Fibroblast of lung (primary cell): ENCODE data around the gene C10orf90. TPM values are rescaled to one million over a fixed set of nuclear protein-coding genes. Genes with fewer than 3 reads are reported as not detected.

Source experiments
- DNase-seq, 2 donors: peaks; one replicate each; pipeline versions ENCODE4 v3.0.0 to v3.0.0-alpha.2; 2010; ENCODE audit warnings: low read depth in 2 of 2
- H2AFZ ChIP-seq: 2 replicates; pipeline ENCODE4 v1.5.1; 2012; ENCODE audit warnings: low read length, control low read depth, inconsistent platforms
- H3K27ac ChIP-seq: 2 replicates; pipeline ENCODE4 v1.5.1; 2011; ENCODE audit warnings: low read length, control low read depth; ENCODE audit not compliant: insufficient read depth
- H3K27me3 ChIP-seq: 2 replicates; pipeline ENCODE4 v1.5.1; 2011; ENCODE audit warnings: mild to moderate bottlenecking, low read length; ENCODE audit not compliant: control insufficient read depth, insufficient read depth
- H3K36me3 ChIP-seq: 2 replicates; pipeline ENCODE4 v1.5.1; 2011; ENCODE audit warnings: low read length; ENCODE audit not compliant: control insufficient read depth, insufficient read depth
- H3K4me1 ChIP-seq: 2 replicates; pipeline ENCODE4 v1.5.1; 2011; ENCODE audit warnings: low read length; ENCODE audit not compliant: control insufficient read depth, insufficient read depth; ENCODE audit errors: extremely low read depth
- H3K4me2 ChIP-seq: 2 replicates; pipeline ENCODE4 v1.5.1; 2011; ENCODE audit warnings: low read length, control low read depth; ENCODE audit not compliant: insufficient read depth; ENCODE audit errors: extremely low read depth
- H3K4me3 ChIP-seq, 4 experiments: fragments of 200-600 bp in 1 of 4; sonication (generic) in 1 of 4; replicated peaks in 1 of 4; 2 replicates each; pipeline ENCODE4 v1.5.1; 2011 to 2016; ENCODE audit warnings: low read length in 4 of 4, low read depth in 3 of 4, mild to moderate bottlenecking in 3 of 4, control low read depth in 2 of 4, inconsistent platforms in 1 of 4, mixed read lengths in 1 of 4; ENCODE audit not compliant: insufficient read depth in 1 of 4; ENCODE audit errors: control extremely low read depth in 1 of 4
- H3K79me2 ChIP-seq: 2 replicates; pipeline ENCODE4 v1.5.1; 2012; ENCODE audit warnings: mild to moderate bottlenecking, low read length, inconsistent platforms; ENCODE audit not compliant: control insufficient read depth, insufficient read depth
- H3K9ac ChIP-seq: 2 replicates; pipeline ENCODE4 v1.5.1; 2011; ENCODE audit warnings: mild to moderate bottlenecking, low read length, control low read depth; ENCODE audit not compliant: insufficient read depth
- H3K9me3 ChIP-seq: 2 replicates; pipeline ENCODE4 v1.5.1; 2012; ENCODE audit warnings: low read depth, low read length; ENCODE audit not compliant: control insufficient read depth, insufficient read depth
- H4K20me1 ChIP-seq: 2 replicates; pipeline ENCODE4 v1.5.1; 2011; ENCODE audit warnings: low read length; ENCODE audit not compliant: control insufficient read depth, insufficient read depth; ENCODE audit errors: extremely low read depth
- CTCF ChIP-seq, 2 donors: IDR thresholded peaks in 1 of 2; conservative IDR thresholded peaks in 1 of 2; 1 replicate in 1 of 2; 2 replicates in 1 of 2; pipeline ENCODE4 v1.5.1; 2011 to 2012; ENCODE audit warnings: low read length in 2 of 2, control low read depth in 1 of 2, inconsistent platforms in 1 of 2, low read depth in 1 of 2, mild to moderate bottlenecking in 1 of 2
- EZH2 ChIP-seq: IDR thresholded peaks from 2 replicates; pipeline ENCODE4 v1.5.1; 2012; ENCODE audit warnings: low read length, control low read depth, mild to moderate bottlenecking; ENCODE audit errors: missing control alignments
- polyA plus RNA-seq, 2 donors: library from polyadenylated mRNA; depleted of rRNA in 1 of 2; stranded (reverse) in 1 of 2; unstranded in 1 of 2; fragments of >200 nt; gene quantifications; 2 replicates each; pipeline ENCODE4 v1.2.1, GENCODE V29; 2011 to 2012; ENCODE audit warnings: missing spikeins in 1 of 2
- total RNA-seq: library from RNA; depleted of rRNA; stranded (reverse); fragments of >200 nt; gene quantifications from 2 replicates; pipeline ENCODE4 v1.2.1, GENCODE V29; 2014

The C10orf90 gene
- total and polyA plus RNA-seq, 2 donors (not counting 1 experiment from before 2014, with no cell fraction given): 0.17 to 0.65 TPM

DNA sequence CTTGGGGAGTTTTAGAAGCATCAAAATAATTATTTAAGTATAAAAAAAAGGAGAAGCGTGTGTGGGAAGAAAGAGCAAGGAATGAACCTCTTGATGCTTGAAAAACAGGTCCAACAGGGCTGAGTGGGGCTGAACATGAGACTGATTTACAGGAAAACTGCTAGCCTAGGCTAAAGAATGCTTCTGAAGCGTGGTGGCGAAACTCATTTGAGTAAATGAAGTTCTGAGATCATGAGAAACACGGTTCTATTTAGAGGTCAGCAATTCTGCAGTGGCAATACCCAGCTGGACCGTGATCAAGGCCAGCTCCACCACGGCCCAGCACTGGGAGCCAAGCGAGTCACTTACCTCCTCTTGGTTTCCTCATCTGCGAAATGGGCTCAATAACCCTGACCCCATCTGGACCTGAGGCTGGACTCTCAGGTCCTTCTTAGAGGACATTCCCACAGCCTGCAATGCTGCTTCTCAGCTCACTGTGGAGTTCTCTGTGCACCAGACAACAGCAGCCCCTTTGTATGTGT lies 142.1 kb downstream of the C10orf90 start:
- Histone ChIP-seq H3K36me3 (no peaks in the 10 kb centered on the region), H3K27ac (no peak overlapping the region), H2AFZ (no peak overlapping the region), H3K4me1 (no peaks in the 10 kb centered on the region), H3K9me3 (no peaks in the 10 kb centered on the region), H3K4me2 (no peak overlapping the region), H3K4me3 (no peak overlapping the region), H4K20me1 (no peaks in the 10 kb centered on the region), H3K9ac (no peak overlapping the region), H3K79me2 (no peaks in the 10 kb centered on the region), H3K27me3 (no peaks in the 10 kb centered on the region)
- TF ChIP-seq CTCF (conservative IDR thresholded peaks at IDR 0.05 in 1 of 2, IDR thresholded peaks at IDR 0.05 in 1 of 2; ENCODE audit: low read depth in 1 of 2, low read length in 2 of 2) (no peak), EZH2 (no peak)
- DNase-seq: no peak

DNA sequence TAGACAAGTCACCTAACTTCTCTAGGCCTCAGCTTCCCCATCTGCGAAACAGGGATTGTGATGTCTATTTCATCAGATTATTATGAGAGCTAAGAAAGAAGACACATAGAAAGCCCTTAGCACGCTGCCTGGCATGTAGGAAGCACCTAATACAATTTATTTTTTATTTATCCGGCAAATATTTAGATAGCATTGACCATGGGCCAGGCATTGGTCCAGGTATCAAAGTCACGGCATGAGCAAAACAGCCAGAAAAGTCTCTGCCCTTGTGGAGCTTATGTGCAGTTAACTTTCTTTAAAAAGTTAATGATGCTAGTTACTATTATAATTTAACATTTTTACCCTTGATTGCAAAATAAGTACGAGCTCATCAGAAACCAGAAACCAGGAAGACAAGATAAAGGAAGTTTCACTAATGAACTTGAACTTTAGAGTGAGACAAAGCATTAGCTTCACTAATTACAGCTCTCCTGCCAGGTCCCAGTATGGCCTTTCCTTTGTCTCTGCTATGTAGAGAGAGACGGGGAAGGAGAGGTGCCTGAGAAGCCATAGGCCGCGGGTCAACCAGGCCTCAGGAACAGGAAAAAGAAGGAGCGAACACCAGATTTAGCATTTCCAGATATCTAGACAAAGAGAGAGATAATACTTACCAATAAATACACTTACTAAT lies 142.7 kb downstream of the C10orf90 start:
- DNase-seq: no peak
- no peak overlapping the region for H3K4me2 ChIP-seq
- no peak overlapping the region for H3K4me3 ChIP-seq
- H4K20me1 ChIP-seq: no peaks in the 10 kb centered on the region
- H3K4me1 ChIP-seq: no peaks in the 10 kb centered on the region
- H3K9me3 ChIP-seq: no peaks in the 10 kb centered on the region
- no peak overlapping the region for H3K27ac ChIP-seq
- H3K27me3 ChIP-seq: no peaks in the 10 kb centered on the region
- no peak overlapping the region for H2AFZ ChIP-seq
- H3K36me3 ChIP-seq: no peaks in the 10 kb centered on the region
- H3K9ac ChIP-seq: no peak overlapping the region
- TF ChIP-seq CTCF (conservative IDR thresholded peaks at IDR 0.05 in 1 of 2, IDR thresholded peaks at IDR 0.05 in 1 of 2; ENCODE audit: low read depth in 1 of 2, low read length in 2 of 2) (no peak), EZH2 (no peak)
- H3K79me2 ChIP-seq: no peaks in the 10 kb centered on the region

GRCh38 chr10:126525326-126525725 lies 145.2 kb downstream of the C10orf90 start:
- H2AFZ ChIP-seq: no peak overlapping the region
- H4K20me1 ChIP-seq: no peaks in the 10 kb centered on the region
- no peaks in the 10 kb centered on the region for H3K9me3 ChIP-seq
- no peak for TF ChIP-seq CTCF (conservative IDR thresholded peaks at IDR 0.05 in 1 of 2, IDR thresholded peaks at IDR 0.05 in 1 of 2; ENCODE audit: low read depth in 1 of 2, low read length in 2 of 2)
- TF ChIP-seq EZH2: no peak
- no peaks in the 10 kb centered on the region for H3K36me3 ChIP-seq
- no peaks in the 10 kb centered on the region for H3K4me1 ChIP-seq
- no peak for DNase-seq
- no peak overlapping the region for H3K4me2 ChIP-seq
- no peaks in the 10 kb centered on the region for H3K79me2 ChIP-seq
- H3K27ac ChIP-seq: no peak overlapping the region
- H3K27me3 ChIP-seq: no peaks in the 10 kb centered on the region
- H3K4me3 ChIP-seq: no peak overlapping the region
- H3K9ac ChIP-seq: no peak overlapping the region
